DOHH2 (cell line): Measurements from ENCODE around the gene ICE1.
"Not testable (repeated sequence)": the region's sequence is repeated elsewhere in the genome, so short reads cannot be mapped to it uniquely, and the experiment has no call there.

Experiments used
- H3F3A ChIP-seq: fragments of 200-600 bp; sonication (generic), shearing (Covaris generic); 2 replicates; pipeline ENCODE4 v1.6.0; 2016; ENCODE audit warnings: antibody characterized with exemption, mild to moderate bottlenecking; ENCODE audit not compliant: control insufficient read depth, insufficient read depth
- H3K27ac ChIP-seq: fragments of 200-600 bp; sonication (generic); 2 replicates; pipeline ENCODE4 v1.5.1; 2014; ENCODE audit warnings: low read depth, mild to moderate bottlenecking, low read length, moderate library complexity
- H3K27me3 ChIP-seq: fragments of 200-600 bp; sonication (generic); 2 replicates; pipeline ENCODE4 v1.6.1; 2014; ENCODE audit warnings: mild to moderate bottlenecking, low read length, mixed read lengths; ENCODE audit not compliant: control insufficient read depth
- H3K36me3 ChIP-seq: fragments of 200-600 bp; sonication (generic); 2 replicates; pipeline ENCODE4 v1.6.1; 2014; ENCODE audit warnings: mild to moderate bottlenecking, low read length, moderate library complexity, mixed read lengths; ENCODE audit not compliant: control insufficient read depth
- H3K4me1 ChIP-seq: fragments of 200-600 bp; sonication (generic); 2 replicates; pipeline ENCODE4 v1.6.1; 2014; ENCODE audit warnings: mild to moderate bottlenecking, low read length, mixed read lengths; ENCODE audit not compliant: control insufficient read depth
- H3K4me2 ChIP-seq: fragments of 200-600 bp; sonication (generic); 2 replicates; pipeline ENCODE4 v1.6.0; 2014; ENCODE audit warnings: mild to moderate bottlenecking, low read length, moderate library complexity
- H3K4me3 ChIP-seq: fragments of 200-600 bp; sonication (generic); 2 replicates; pipeline ENCODE4 v1.5.1; 2014; ENCODE audit warnings: mild to moderate bottlenecking, low read length, mixed read lengths
- H3K79me2 ChIP-seq: fragments of 200-600 bp; sonication (generic); 2 replicates; pipeline ENCODE4 v1.6.1; 2014; ENCODE audit warnings: mild to moderate bottlenecking, low read length, mixed read lengths; ENCODE audit not compliant: control insufficient read depth
- H3K9me2 ChIP-seq: fragments of 200-600 bp; sonication (generic); replicated peaks from 2 replicates; pipeline ENCODE4 v1.6.1; 2014; ENCODE audit warnings: mild to moderate bottlenecking, low read length, mixed read lengths; ENCODE audit not compliant: control insufficient read depth
- H3K9me3 ChIP-seq: fragments of 200-600 bp; sonication (generic); 2 replicates; pipeline ENCODE4 v1.6.1; 2014; ENCODE audit warnings: antibody characterized with exemption, low read length, mixed read lengths; ENCODE audit not compliant: control insufficient read depth, insufficient read depth
- H4K20me1 ChIP-seq: fragments of 200-600 bp; sonication (generic); 2 replicates; pipeline ENCODE4 v1.6.0; 2014; ENCODE audit warnings: low read depth, mild to moderate bottlenecking, antibody characterized with exemption, low read length, moderate library complexity; ENCODE audit not compliant: control insufficient read depth, insufficient read depth
- EZH2phosphoT487 ChIP-seq: fragments of 200-600 bp; sonication (generic); IDR thresholded peaks from 2 replicates; pipeline ENCODE4 v1.6.1; 2017; ENCODE audit warnings: borderline replicate concordance, mild to moderate bottlenecking, antibody characterized with exemption, low read length, moderate library complexity, mixed read lengths
- TF ChIP-seq, protein P1 (sequence below): fragments of 200-600 bp; sonication (generic); IDR thresholded peaks from one replicate; pipeline ENCODE4 v1.5.1; 2014; ENCODE audit warnings: antibody characterized with exemption, mild to moderate bottlenecking, low read depth, low read length; ENCODE audit not compliant: poor library complexity, severe bottlenecking

Gene ICE1

DNA sequence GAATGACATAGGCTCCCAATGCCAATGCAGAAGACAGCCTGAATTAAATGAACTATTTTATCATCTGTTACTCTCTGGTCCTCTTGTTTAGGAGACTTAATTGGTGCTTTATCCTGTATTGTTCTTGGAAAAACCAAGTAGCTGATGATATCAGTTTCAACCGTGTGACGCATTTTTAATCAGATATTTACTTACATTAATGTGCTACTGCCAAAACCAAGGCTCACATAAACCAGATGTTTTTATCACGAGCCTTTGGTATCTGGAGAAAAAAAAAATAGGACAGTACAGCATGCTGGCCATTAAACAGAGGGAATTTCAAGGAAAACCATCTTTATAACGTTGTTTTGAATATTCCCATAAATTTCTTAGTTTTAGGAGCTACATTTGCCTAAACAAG is 90.1 kb downstream of the ICE1 start:
- no peaks in the 10 kb centered on the region for H3K27me3 ChIP-seq
- H3K79me2 ChIP-seq, result no peaks in the 10 kb centered on the region
- H3K9me3 ChIP-seq, result no peaks in the 10 kb centered on the region
- no peak overlapping the region for H3K27ac ChIP-seq
- TF ChIP-seq, protein P1, sequence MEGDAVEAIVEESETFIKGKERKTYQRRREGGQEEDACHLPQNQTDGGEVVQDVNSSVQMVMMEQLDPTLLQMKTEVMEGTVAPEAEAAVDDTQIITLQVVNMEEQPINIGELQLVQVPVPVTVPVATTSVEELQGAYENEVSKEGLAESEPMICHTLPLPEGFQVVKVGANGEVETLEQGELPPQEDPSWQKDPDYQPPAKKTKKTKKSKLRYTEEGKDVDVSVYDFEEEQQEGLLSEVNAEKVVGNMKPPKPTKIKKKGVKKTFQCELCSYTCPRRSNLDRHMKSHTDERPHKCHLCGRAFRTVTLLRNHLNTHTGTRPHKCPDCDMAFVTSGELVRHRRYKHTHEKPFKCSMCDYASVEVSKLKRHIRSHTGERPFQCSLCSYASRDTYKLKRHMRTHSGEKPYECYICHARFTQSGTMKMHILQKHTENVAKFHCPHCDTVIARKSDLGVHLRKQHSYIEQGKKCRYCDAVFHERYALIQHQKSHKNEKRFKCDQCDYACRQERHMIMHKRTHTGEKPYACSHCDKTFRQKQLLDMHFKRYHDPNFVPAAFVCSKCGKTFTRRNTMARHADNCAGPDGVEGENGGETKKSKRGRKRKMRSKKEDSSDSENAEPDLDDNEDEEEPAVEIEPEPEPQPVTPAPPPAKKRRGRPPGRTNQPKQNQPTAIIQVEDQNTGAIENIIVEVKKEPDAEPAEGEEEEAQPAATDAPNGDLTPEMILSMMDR, result no peak
- TF ChIP-seq EZH2phosphoT487, result no peak
- H3K4me3 ChIP-seq, result no peak overlapping the region
- H3F3A ChIP-seq, result no peaks in the 10 kb centered on the region
- H4K20me1 ChIP-seq, result no peaks in the 10 kb centered on the region
- H3K9me2 ChIP-seq, result no peaks in the 10 kb centered on the region
- no peaks in the 10 kb centered on the region for H3K36me3 ChIP-seq
- no peaks in the 10 kb centered on the region for H3K4me1 ChIP-seq
- no peak overlapping the region for H3K4me2 ChIP-seq

DNA sequence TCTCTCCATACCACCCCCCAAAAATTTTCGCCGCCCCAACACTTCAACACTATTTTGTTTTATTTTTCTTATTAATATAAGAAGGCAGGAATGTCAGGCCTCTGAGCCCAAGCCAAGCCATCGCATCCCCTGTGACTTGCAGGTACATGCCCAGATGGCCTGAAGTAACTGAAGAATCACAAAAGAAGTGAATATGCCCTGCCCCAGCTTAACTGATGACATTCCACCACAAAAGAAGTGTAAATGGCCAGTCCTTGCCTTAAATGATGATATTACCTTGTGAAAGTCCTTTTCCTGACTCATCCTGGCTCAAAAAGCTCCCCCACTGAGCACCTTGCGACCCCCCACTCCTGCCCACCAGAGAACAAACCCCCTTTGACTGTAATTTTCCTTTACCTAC is 98.1 kb downstream of the ICE1 start:
- H3K4me3 ChIP-seq, H3F3A ChIP-seq, H3K79me2 ChIP-seq, H3K9me3 ChIP-seq, H4K20me1 ChIP-seq, H3K27me3 ChIP-seq, H3K27ac ChIP-seq, H3K4me2 ChIP-seq, H3K36me3 ChIP-seq, H3K4me1 ChIP-seq, H3K9me2 ChIP-seq: not testable (repeated sequence)

DNA sequence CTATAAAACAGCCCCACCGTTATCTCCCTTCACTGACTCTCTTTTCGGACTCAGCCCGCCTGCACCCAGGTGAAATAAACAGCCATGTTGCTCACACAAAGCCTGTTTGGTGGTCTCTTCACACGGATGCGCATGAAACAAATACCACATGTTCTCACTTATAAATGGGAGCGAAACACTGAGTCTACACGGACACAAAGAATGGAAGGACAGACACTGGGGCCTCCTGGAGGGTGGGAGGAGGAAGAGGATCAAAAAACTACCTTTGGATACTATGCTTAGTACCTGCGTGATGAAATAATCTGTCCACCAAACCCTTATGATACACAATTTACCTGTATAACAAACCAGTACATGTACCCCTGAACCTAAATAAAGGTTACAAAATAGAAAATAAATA is 98.6 kb downstream of the ICE1 start:
- TF ChIP-seq, protein P1, result no peak
- no peak for TF ChIP-seq EZH2phosphoT487

DNA sequence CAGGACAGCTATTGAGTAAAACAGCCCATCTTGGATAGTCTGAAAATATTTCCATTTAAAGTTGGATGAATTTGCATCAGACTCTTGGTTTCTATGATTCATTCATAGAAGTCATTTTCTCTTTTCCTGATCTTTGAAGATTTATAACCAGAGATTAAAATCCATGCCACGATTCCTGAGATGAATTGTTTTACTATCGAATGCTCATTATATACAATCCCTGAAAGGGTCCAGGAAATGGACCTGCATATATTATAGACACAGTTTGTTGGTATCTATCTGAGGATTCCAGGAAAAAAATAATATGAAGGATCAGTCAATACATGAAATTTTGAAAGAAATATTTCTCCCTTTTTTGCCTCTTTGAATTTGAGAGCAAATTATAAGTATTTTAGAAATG is 99.0 kb downstream of the ICE1 start:
- Histone ChIP-seq H3F3A (no peaks in the 10 kb centered on the region), H3K36me3 (no peaks in the 10 kb centered on the region), H3K9me2 (no peaks in the 10 kb centered on the region), H3K27me3 (no peaks in the 10 kb centered on the region), H3K4me3 (no peak overlapping the region), H3K79me2 (no peaks in the 10 kb centered on the region), H3K4me2 (no peak overlapping the region), H3K27ac (no peak overlapping the region), H3K9me3 (no peaks in the 10 kb centered on the region), H4K20me1 (no peaks in the 10 kb centered on the region), H3K4me1 (no peaks in the 10 kb centered on the region)
- TF ChIP-seq, protein P1, result no peak
- no peak for TF ChIP-seq EZH2phosphoT487

More for the DNA sequence above, 98.6 kb downstream of the ICE1 start:
- Histone ChIP-seq H3K4me3 (no peak overlapping the region), H3K36me3 (no peaks in the 10 kb centered on the region), H4K20me1 (no peaks in the 10 kb centered on the region), H3K4me2 (no peak overlapping the region), H3K27me3 (no peaks in the 10 kb centered on the region), H3K79me2 (no peaks in the 10 kb centered on the region), H3K27ac (no peak overlapping the region), H3K4me1 (no peaks in the 10 kb centered on the region), H3K9me2 (no peaks in the 10 kb centered on the region), H3K9me3 (no peaks in the 10 kb centered on the region), H3F3A (no peaks in the 10 kb centered on the region)
